ENCODE measurements around the gene GNB1. TPM values are rescaled to one million over a fixed set of nuclear protein-coding genes. Genes with fewer than 3 reads are reported as not detected.

The GNB1 gene
- total RNA-seq, 6 donors from 2014 or later: 126 to 386 (median 173) TPM

DNA sequence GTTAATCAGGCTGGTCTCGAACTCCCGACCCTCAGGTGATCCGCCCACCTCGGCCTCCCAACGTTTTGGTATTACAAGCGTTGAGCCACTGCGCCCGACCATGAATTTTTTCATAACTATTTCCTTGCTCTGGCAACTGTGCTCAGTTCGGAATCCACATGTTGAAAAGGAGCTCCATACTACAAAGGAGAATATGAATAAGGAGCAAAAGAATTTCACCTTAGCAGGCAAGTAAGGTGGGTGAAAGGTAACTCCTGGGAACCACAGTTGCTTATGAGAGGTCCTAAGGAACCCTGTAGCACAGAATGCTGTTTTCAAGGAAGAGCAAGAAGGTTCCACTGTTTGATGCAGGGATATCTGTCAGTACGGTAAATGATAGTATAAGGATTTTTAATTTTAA lies 82.7 kb downstream of the GNB1 start:
- no peak for ATAC-seq (ENCODE audit: low FRiP score in 2 of 2)

DNA sequence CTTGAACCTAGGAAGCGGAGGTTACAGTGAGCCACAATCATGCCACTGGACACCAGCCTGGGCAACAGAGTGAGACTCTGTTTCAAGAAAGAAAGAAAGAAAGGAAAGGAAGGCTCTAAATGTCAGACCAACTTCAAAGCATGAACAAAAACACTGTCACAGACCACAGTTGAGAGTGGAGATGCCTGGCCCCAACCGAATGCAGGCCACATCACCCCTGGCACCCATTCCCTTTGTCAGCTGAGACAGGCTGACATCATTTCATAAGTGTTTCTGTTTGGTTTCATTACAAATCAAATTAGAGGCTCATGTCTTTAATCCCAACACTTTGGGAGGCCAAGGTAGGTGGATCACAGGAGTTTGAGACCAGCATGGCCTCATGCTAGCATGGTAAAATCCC lies 84.0 kb downstream of the GNB1 start:
- no peak for DNase-seq
- no peak for ATAC-seq (ENCODE audit: low FRiP score in 2 of 2)
- WGBS, 2 donors: 83 to 88% methylated on average over 2 of the region's 2 CpGs
- TF ChIP-seq EP300 (IDR thresholded peaks at IDR 0.05) (no peak), POLR2A (IDR thresholded peaks at IDR 0.05) (no peak), POLR2AphosphoS5 (IDR thresholded peaks at IDR 0.05) (no peak)
- TF ChIP-seq, protein P1, sequence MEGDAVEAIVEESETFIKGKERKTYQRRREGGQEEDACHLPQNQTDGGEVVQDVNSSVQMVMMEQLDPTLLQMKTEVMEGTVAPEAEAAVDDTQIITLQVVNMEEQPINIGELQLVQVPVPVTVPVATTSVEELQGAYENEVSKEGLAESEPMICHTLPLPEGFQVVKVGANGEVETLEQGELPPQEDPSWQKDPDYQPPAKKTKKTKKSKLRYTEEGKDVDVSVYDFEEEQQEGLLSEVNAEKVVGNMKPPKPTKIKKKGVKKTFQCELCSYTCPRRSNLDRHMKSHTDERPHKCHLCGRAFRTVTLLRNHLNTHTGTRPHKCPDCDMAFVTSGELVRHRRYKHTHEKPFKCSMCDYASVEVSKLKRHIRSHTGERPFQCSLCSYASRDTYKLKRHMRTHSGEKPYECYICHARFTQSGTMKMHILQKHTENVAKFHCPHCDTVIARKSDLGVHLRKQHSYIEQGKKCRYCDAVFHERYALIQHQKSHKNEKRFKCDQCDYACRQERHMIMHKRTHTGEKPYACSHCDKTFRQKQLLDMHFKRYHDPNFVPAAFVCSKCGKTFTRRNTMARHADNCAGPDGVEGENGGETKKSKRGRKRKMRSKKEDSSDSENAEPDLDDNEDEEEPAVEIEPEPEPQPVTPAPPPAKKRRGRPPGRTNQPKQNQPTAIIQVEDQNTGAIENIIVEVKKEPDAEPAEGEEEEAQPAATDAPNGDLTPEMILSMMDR (IDR thresholded peaks at IDR 0.05): no peak
- H3K4me1 ChIP-seq: no peaks in the 10 kb centered on the region
- no peak overlapping the region for H3K27ac ChIP-seq
- H3K4me3 ChIP-seq: no peak overlapping the region
- no peaks in the 10 kb centered on the region for H3K9me3 ChIP-seq
- no peaks in the 10 kb centered on the region for H3K27me3 ChIP-seq
- H3K36me3 ChIP-seq: peaks cover 4 to 93% (median 60%) of the 10 kb centered on the region in 4 donors

More for the DNA sequence above, 82.7 kb downstream of the GNB1 start:
- 95 to 96% methylated on average over 10 of the region's 10 CpGs for WGBS, 2 donors
- Histone ChIP-seq H3K36me3 (peaks cover 4 to 93% (median 59%) of the 10 kb centered on the region in 4 donors), H3K9me3 (no peaks in the 10 kb centered on the region), H3K27ac (no peak overlapping the region), H3K4me3 (no peak overlapping the region), H3K27me3 (no peaks in the 10 kb centered on the region), H3K4me1 (no peaks in the 10 kb centered on the region)
- DNase-seq: no peak
- TF ChIP-seq EP300 (IDR thresholded peaks at IDR 0.05) (no peak), POLR2A (IDR thresholded peaks at IDR 0.05) (no peak), POLR2AphosphoS5 (IDR thresholded peaks at IDR 0.05) (no peak)
- TF ChIP-seq, protein P1 (IDR thresholded peaks at IDR 0.05): no peak

DNA sequence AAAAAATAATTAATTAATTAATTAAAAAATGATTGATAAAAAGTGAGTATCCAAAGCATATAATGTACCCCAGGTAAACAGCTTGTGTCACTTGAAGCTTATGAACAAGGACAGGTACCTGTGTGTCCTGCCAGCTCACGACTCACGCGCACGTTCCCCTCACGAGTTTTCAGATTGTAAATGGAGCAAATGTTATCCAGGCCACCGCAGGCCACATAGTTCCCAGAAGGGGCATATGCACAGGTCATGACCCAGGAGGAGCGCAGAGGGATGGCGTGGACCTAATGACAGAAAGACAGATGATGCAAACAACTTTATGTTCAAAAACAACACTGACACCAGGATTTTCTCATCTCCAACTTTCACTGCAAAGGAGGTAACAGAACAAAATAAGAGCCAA lies 86.6 kb downstream of the GNB1 start:
- no peaks in the 10 kb centered on the region for H3K27me3 ChIP-seq
- no peaks in the 10 kb centered on the region for H3K9me3 ChIP-seq
- H3K36me3 ChIP-seq: peaks cover 4 to 86% (median 50%) of the 10 kb centered on the region in 4 donors
- ATAC-seq (ENCODE audit: low FRiP score in 2 of 2): no peak
- WGBS, 2 donors: 92 to 96% methylated on average over 8 of the region's 8 CpGs
- no peaks in the 10 kb centered on the region for H3K4me1 ChIP-seq
- TF ChIP-seq, protein P1 (IDR thresholded peaks at IDR 0.05): no peak
- TF ChIP-seq POLR2A (IDR thresholded peaks at IDR 0.05): no peak
- no peak for TF ChIP-seq EP300 (IDR thresholded peaks at IDR 0.05)
- no peak for TF ChIP-seq POLR2AphosphoS5 (IDR thresholded peaks at IDR 0.05)
- no peak for DNase-seq
- no peak overlapping the region for H3K4me3 ChIP-seq
- no peak overlapping the region for H3K27ac ChIP-seq

DNA sequence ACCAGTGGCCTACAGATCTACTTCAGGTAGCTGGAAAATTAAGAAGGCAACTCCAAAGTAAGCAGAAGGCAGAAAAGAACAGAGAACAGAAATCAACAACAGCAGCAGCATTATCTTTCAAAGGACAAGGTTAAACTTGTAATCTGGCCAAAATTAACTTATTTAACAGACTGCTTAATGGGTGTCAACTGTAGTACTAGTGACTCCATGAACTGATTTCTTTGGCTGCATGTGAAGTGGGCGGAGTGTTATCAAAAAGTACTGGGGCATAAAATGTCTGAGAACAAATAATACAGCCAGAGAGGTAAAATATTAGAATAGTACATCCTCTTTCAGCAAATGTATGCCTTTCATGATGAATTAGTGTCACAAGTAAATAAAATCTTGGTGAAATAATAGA lies 88.0 kb downstream of the GNB1 start:
- H3K4me3 ChIP-seq: no peak overlapping the region
- no peaks in the 10 kb centered on the region for H3K27me3 ChIP-seq
- no peak overlapping the region for H3K27ac ChIP-seq
- H3K4me1 ChIP-seq: no peaks in the 10 kb centered on the region
- 97 to 98% methylated on average over 1 of the region's 1 CpG for WGBS, 2 donors
- no peaks in the 10 kb centered on the region for H3K9me3 ChIP-seq
- ATAC-seq (ENCODE audit: low FRiP score in 2 of 2): no peak
- DNase-seq: no peak
- TF ChIP-seq POLR2A (IDR thresholded peaks at IDR 0.05) (no peak), EP300 (IDR thresholded peaks at IDR 0.05) (no peak), POLR2AphosphoS5 (IDR thresholded peaks at IDR 0.05) (no peak)
- TF ChIP-seq, protein P1 (IDR thresholded peaks at IDR 0.05): no peak
- H3K36me3 ChIP-seq: peaks cover 8 to 83% (median 49%) of the 10 kb centered on the region in 4 donors

DNA sequence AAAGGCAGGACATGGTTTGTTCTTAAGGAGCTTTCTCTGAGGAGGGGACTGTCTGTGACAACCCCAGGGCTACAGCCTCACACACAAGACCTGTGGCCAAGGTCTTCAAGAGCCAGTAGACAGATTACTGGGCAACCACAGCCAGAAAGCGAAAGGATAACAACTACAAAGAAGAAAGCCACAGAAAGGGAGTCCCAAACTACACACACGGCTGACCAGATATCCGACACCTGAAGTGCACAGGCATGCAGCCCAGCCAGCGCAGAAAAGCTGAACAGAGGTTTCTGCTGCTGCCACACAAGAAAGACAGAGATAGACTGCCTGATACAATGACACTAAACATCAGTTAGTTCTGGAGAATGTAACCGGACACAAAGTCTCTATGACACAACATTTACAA lies 91.2 kb downstream of the GNB1 start:
- 90 to 96% methylated on average over 5 of the region's 5 CpGs for WGBS, 2 donors
- Histone ChIP-seq H3K4me1 (no peaks in the 10 kb centered on the region), H3K36me3 (peaks cover 4 to 83% (median 51%) of the 10 kb centered on the region in 4 donors), H3K9me3 (no peaks in the 10 kb centered on the region), H3K27ac (no peak overlapping the region), H3K27me3 (no peaks in the 10 kb centered on the region), H3K4me3 (no peak overlapping the region)
- ATAC-seq (ENCODE audit: low FRiP score in 2 of 2) (no peak), DNase-seq (no peak)
- no peak for TF ChIP-seq POLR2A (IDR thresholded peaks at IDR 0.05)
- TF ChIP-seq, protein P1 (IDR thresholded peaks at IDR 0.05): no peak
- TF ChIP-seq EP300 (IDR thresholded peaks at IDR 0.05): no peak
- TF ChIP-seq POLR2AphosphoS5 (IDR thresholded peaks at IDR 0.05): no peak

Data from upper lobe of left lung (tissue), 6 donors.